SU-DHL-6 (cell line): Measurements from ENCODE around the gene ZNF280B.

Experiments used
- H2AFZ ChIP-seq: fragments of 200-600 bp; sonication (generic); 2 replicates; pipeline ENCODE4 v1.6.1; 2014; ENCODE audit warnings: low read depth, mild to moderate bottlenecking, moderate library complexity, mixed read lengths, antibody characterized with exemption, low read length; ENCODE audit not compliant: severe bottlenecking
- H3F3A ChIP-seq: fragments of 200-600 bp; shearing (Covaris generic); 2 replicates; pipeline ENCODE4 v1.6.0; 2016; ENCODE audit warnings: antibody characterized with exemption, mild to moderate bottlenecking; ENCODE audit not compliant: insufficient read depth
- H3K27ac ChIP-seq: fragments of 200-600 bp; sonication (generic); 2 replicates; pipeline ENCODE4 v1.5.1; 2016; ENCODE audit warnings: low read depth, mild to moderate bottlenecking, low read length, moderate library complexity, mixed read lengths
- H3K27me3 ChIP-seq: fragments of 200-600 bp; sonication (generic), shearing (Covaris generic); 2 replicates; pipeline ENCODE4 v1.6.0; 2014; ENCODE audit warnings: mild to moderate bottlenecking, low read length
- H3K36me3 ChIP-seq: fragments of 200-600 bp; sonication (generic); 2 replicates; pipeline ENCODE4 v1.6.1; 2014; ENCODE audit warnings: mild to moderate bottlenecking, low read length, mixed read lengths
- H3K4me2 ChIP-seq: fragments of 300-600, 200-600 bp; shearing (Covaris generic), sonication (generic); 2 replicates; pipeline ENCODE4 v1.6.0; 2014; ENCODE audit warnings: low read length, low read depth, mild to moderate bottlenecking; ENCODE audit not compliant: poor library complexity, severe bottlenecking
- H3K4me3 ChIP-seq: fragments of 200-600 bp; sonication (generic); 2 replicates; pipeline ENCODE4 v1.5.1; 2014; ENCODE audit warnings: antibody characterized with exemption, low read length, mild to moderate bottlenecking, mixed read lengths; ENCODE audit not compliant: insufficient read depth, poor library complexity, severe bottlenecking
- H3K79me2 ChIP-seq: fragments of 200-600 bp; sonication (generic); 2 replicates; pipeline ENCODE4 v1.6.1; 2014; ENCODE audit warnings: mild to moderate bottlenecking, low read length, moderate library complexity; ENCODE audit not compliant: insufficient read depth
- H3K9ac ChIP-seq: fragments of 200-600 bp; sonication (generic); 2 replicates; pipeline ENCODE4 v1.7.0; 2014; ENCODE audit warnings: mild to moderate bottlenecking, low read length
- H3K9me2 ChIP-seq: fragments of 200-600 bp; sonication (generic); replicated peaks from 2 replicates; pipeline ENCODE4 v1.6.1; 2014; ENCODE audit warnings: low read length; ENCODE audit not compliant: insufficient read depth
- H3K9me3 ChIP-seq: fragments of 200-600 bp; sonication (generic); 2 replicates; pipeline ENCODE4 v1.6.1; 2014; ENCODE audit warnings: low read length, mixed read lengths; ENCODE audit not compliant: insufficient read depth
- H4K20me1 ChIP-seq: fragments of 200-600 bp; sonication (generic); 2 replicates; pipeline ENCODE4 v1.6.1; 2014; ENCODE audit warnings: low read depth, mild to moderate bottlenecking, antibody characterized with exemption, low read length, moderate library complexity, mixed read lengths
- CTCF ChIP-seq: fragments of 200-600 bp; sonication (generic); IDR thresholded peaks from one replicate; pipeline ENCODE4 v1.5.1; 2017; ENCODE audit warnings: antibody characterized with exemption, mild to moderate bottlenecking, low read length, moderate library complexity; ENCODE audit not compliant: insufficient read depth, poor library complexity, severe bottlenecking
- EZH2phosphoT487 ChIP-seq: fragments of 200-600 bp; sonication (generic), shearing (Covaris generic); conservative IDR thresholded peaks from 2 replicates; pipeline ENCODE4 v1.6.1; 2018; ENCODE audit warnings: mild to moderate bottlenecking, antibody characterized with exemption, low read length, moderate library complexity, mixed read lengths

Gene ZNF280B

GRCh38 chr22:22553141-22553540, 44.6 kb upstream of the ZNF280B start:
- TF ChIP-seq CTCF (no peak), EZH2phosphoT487 (no peak)
- Histone ChIP-seq H4K20me1 (no peaks in the 10 kb centered on the region), H3K9me2 (no peaks in the 10 kb centered on the region), H3K36me3 (no peaks in the 10 kb centered on the region), H3K79me2 (no peaks in the 10 kb centered on the region), H3K27ac (no peak overlapping the region), H3K9ac (no peak overlapping the region), H3F3A (no peaks in the 10 kb centered on the region), H2AFZ (no peak overlapping the region), H3K4me2 (no peak overlapping the region), H3K9me3 (no peaks in the 10 kb centered on the region), H3K27me3 (no peaks in the 10 kb centered on the region), H3K4me3 (no peak overlapping the region)

GRCh38 chr22:22552630-22553029, 44.1 kb upstream of the ZNF280B start:
- TF ChIP-seq CTCF (no peak), EZH2phosphoT487 (no peak)
- no peaks in the 10 kb centered on the region for H3K27me3 ChIP-seq
- no peaks in the 10 kb centered on the region for H3K79me2 ChIP-seq
- no peak overlapping the region for H3K9ac ChIP-seq
- no peak overlapping the region for H3K27ac ChIP-seq
- no peaks in the 10 kb centered on the region for H3F3A ChIP-seq
- no peak overlapping the region for H2AFZ ChIP-seq
- H3K4me3 ChIP-seq = no peak overlapping the region
- no peaks in the 10 kb centered on the region for H4K20me1 ChIP-seq
- H3K4me2 ChIP-seq = no peak overlapping the region
- no peaks in the 10 kb centered on the region for H3K9me3 ChIP-seq
- H3K9me2 ChIP-seq = no peaks in the 10 kb centered on the region
- no peaks in the 10 kb centered on the region for H3K36me3 ChIP-seq

GRCh38 chr22:22550789-22551434, 42.4 kb upstream of the ZNF280B start:
- H3K9me2 ChIP-seq = no peaks in the 10 kb centered on the region
- H4K20me1 ChIP-seq = no peaks in the 10 kb centered on the region
- no peak overlapping the region for H3K27ac ChIP-seq
- TF ChIP-seq CTCF (no peak), EZH2phosphoT487 (no peak)
- no peaks in the 10 kb centered on the region for H3F3A ChIP-seq
- no peaks in the 10 kb centered on the region for H3K9me3 ChIP-seq
- no peak overlapping the region for H3K9ac ChIP-seq
- no peak overlapping the region for H3K4me3 ChIP-seq
- no peaks in the 10 kb centered on the region for H3K27me3 ChIP-seq
- H3K36me3 ChIP-seq = no peaks in the 10 kb centered on the region
- no peak overlapping the region for H3K4me2 ChIP-seq
- no peak overlapping the region for H2AFZ ChIP-seq
- no peaks in the 10 kb centered on the region for H3K79me2 ChIP-seq
